ENCODE results near the gene PDLIM3.

- TF ChIP-seq FOXP2 (optimal IDR thresholded peaks at IDR 0.05; ENCODE audit: borderline replicate concordance, extremely low read depth, extremely low read length, insufficient read depth) (no peak), POLR2AphosphoS5 (IDR thresholded peaks at IDR 0.05; ENCODE audit: low read depth, low read length) (no peak)
These were observed 7.5 kb upstream of the PDLIM3 start for GRCh38 chr4:185542626-185543315.
